HG03196 (cell line): ENCODE data around the gene PAK5.
"Not testable (repeated sequence)": the region's sequence is repeated elsewhere in the genome, so short reads cannot be mapped to it uniquely, and the experiment has no call there.

Experiments used
- ATAC-seq: cut with Tn5 transposase; IDR thresholded peaks from one replicate; pipeline ENCODE4 v1.9.1; 2021; ENCODE audit not compliant: unreplicated experiment

The PAK5 gene

GRCh38 chr20:9686455-9686854 lies 152.4 kb downstream of the PAK5 start:
- ATAC-seq: no peak

- no peak for ATAC-seq
Observed at GRCh38 chr20:9686001-9686400, 152.9 kb downstream of the PAK5 start.

GRCh38 chr20:9685011-9685410 lies 153.9 kb downstream of the PAK5 start:
- no peak for ATAC-seq

GRCh38 chr20:9677100-9677623 lies 161.7 kb downstream of the PAK5 start:
- ATAC-seq: no peak

GRCh38 chr20:9672981-9673380 lies 165.9 kb downstream of the PAK5 start:
- ATAC-seq: no peak

GRCh38 chr20:9672027-9672426 lies 166.8 kb downstream of the PAK5 start:
- no peak for ATAC-seq

- no peak for ATAC-seq
Observed at GRCh38 chr20:9668381-9668780, 170.5 kb downstream of the PAK5 start.

- no peak for ATAC-seq
Observed at GRCh38 chr20:9663423-9663822, 175.5 kb downstream of the PAK5 start.

GRCh38 chr20:9660236-9660868 lies 178.5 kb downstream of the PAK5 start:
- ATAC-seq: no peak

- ATAC-seq: no peak
Observed at GRCh38 chr20:9647741-9648140, 191.1 kb downstream of the PAK5 start.

GRCh38 chr20:9646375-9646774 lies 192.5 kb downstream of the PAK5 start:
- no peak for ATAC-seq

GRCh38 chr20:9642882-9643281 lies 196.0 kb downstream of the PAK5 start:
- no peak for ATAC-seq

- not testable (repeated sequence) for ATAC-seq
Observed at GRCh38 chr20:9641499-9642000, 197.3 kb downstream of the PAK5 start.

GRCh38 chr20:9637889-9638288 lies 201.0 kb downstream of the PAK5 start:
- ATAC-seq: no peak

GRCh38 chr20:9635750-9636149 lies 203.1 kb downstream of the PAK5 start:
- ATAC-seq: no peak

GRCh38 chr20:9634327-9634726 lies 204.5 kb downstream of the PAK5 start:
- ATAC-seq: no peak

- no peak for ATAC-seq
Observed at GRCh38 chr20:9632991-9633390, 205.9 kb downstream of the PAK5 start.

- ATAC-seq: no peak
Observed at GRCh38 chr20:9632265-9632664, 206.6 kb downstream of the PAK5 start.

GRCh38 chr20:9630554-9630953 lies 208.3 kb downstream of the PAK5 start:
- no peak for ATAC-seq

GRCh38 chr20:9629831-9630230 lies 209.0 kb downstream of the PAK5 start:
- no peak for ATAC-seq

- ATAC-seq: no peak
Observed at GRCh38 chr20:9628589-9628988, 210.3 kb downstream of the PAK5 start.

GRCh38 chr20:9628141-9628540 lies 210.7 kb downstream of the PAK5 start:
- no peak for ATAC-seq

- ATAC-seq: no peak
Observed at GRCh38 chr20:9627219-9627618, 211.7 kb downstream of the PAK5 start.
